ENCODE measurements around the gene SLC22A23. TPM values are rescaled to one million over a fixed set of nuclear protein-coding genes. Genes with fewer than 3 reads are reported as not detected.

SLC22A23 gene
- total and polyA plus RNA-seq, 2 experiments from 2014 or later = 6.1 to 38.3 TPM

- Histone ChIP-seq H3K4me3 (no peak overlapping the region), H3F3A (replicated peaks; ENCODE audit: low read depth) (peaks cover 24% of the 10 kb centered on the region), H4K20me1 (replicated peaks; ENCODE audit: insufficient read depth) (no peaks in the 10 kb centered on the region), H3K27me3 (ENCODE audit: insufficient read depth) (no peaks in the 10 kb centered on the region), H3K4me2 (peak overlapping the region; percentile 59), H3K9me2 (ENCODE audit: insufficient read depth) (no peaks in the 10 kb centered on the region), H2AFZ (no peak overlapping the region), H3K36me3 (ENCODE audit: insufficient read depth) (no peaks in the 10 kb centered on the region), H3K79me2 (replicated peaks; ENCODE audit: insufficient read depth) (peaks cover 76% of the 10 kb centered on the region), H3K4me1 (ENCODE audit: insufficient read depth) (peaks cover 71% of the 10 kb centered on the region), H3K27ac (ENCODE audit: low read depth) (peak overlapping the region; percentile 84)
- Mint-ChIP-seq H3K27ac (peak overlapping the region; percentile 72), H3K36me3 (ENCODE audit: low read depth) (peaks cover 49% of the 10 kb centered on the region), H3K9me3 (no peaks in the 10 kb centered on the region), H3K4me3 (no peak overlapping the region), H3K4me1 (peaks cover 78% of the 10 kb centered on the region), H3K27me3 (ENCODE audit: insufficient read depth, low read depth, poor library complexity) (peaks cover 7% of the 10 kb centered on the region)
- TF ChIP-seq CREB1 (CRISPR knock-in tag; IDR thresholded peaks at IDR 0.05; ENCODE audit: low read depth) = no peak
- TF ChIP-seq NANOG (IDR thresholded peaks at IDR 0.05; ENCODE audit: borderline replicate concordance) = no peak
- TF ChIP-seq CTCF (conservative IDR thresholded peaks at IDR 0.05; ENCODE audit: low read depth in 2 of 2) = no peak
- 0 out of 2 replicates have a peak, but pooled peaks have one; percentile 13 for TF ChIP-seq ETS1 (IDR thresholded peaks at IDR 0.05)
- no peak for ATAC-seq
- DNase-seq (ENCODE audit: low spot score) = no peak
Observed at GRCh38 chr6:3426927-3427686, 29.7 kb downstream of the SLC22A23 start.

GRCh38 chr6:3426091-3426926 lies 30.5 kb downstream of the SLC22A23 start:
- Mint-ChIP-seq H3K9me3 (no peaks in the 10 kb centered on the region), H3K4me3 (no peak overlapping the region), H3K36me3 (ENCODE audit: low read depth) (peaks cover 43% of the 10 kb centered on the region), H3K27ac (peak overlapping the region; percentile 88), H3K4me1 (peaks cover 79% of the 10 kb centered on the region), H3K27me3 (ENCODE audit: insufficient read depth, low read depth, poor library complexity) (peaks cover 7% of the 10 kb centered on the region)
- no peak overlapping the region for H2AFZ ChIP-seq
- no peaks in the 10 kb centered on the region for H3K36me3 ChIP-seq (ENCODE audit: insufficient read depth)
- H4K20me1 ChIP-seq (replicated peaks; ENCODE audit: insufficient read depth) = no peaks in the 10 kb centered on the region
- H3K4me1 ChIP-seq (ENCODE audit: insufficient read depth) = peaks cover 74% of the 10 kb centered on the region
- no peaks in the 10 kb centered on the region for H3K9me2 ChIP-seq (ENCODE audit: insufficient read depth)
- no peaks in the 10 kb centered on the region for H3K27me3 ChIP-seq (ENCODE audit: insufficient read depth)
- ATAC-seq = no peak
- H3K79me2 ChIP-seq (replicated peaks; ENCODE audit: insufficient read depth) = peaks cover 74% of the 10 kb centered on the region
- H3F3A ChIP-seq (replicated peaks; ENCODE audit: low read depth) = peaks cover 24% of the 10 kb centered on the region
- no peak overlapping the region for H3K4me3 ChIP-seq
- peak overlapping the region; percentile 59 for H3K4me2 ChIP-seq
- DNase-seq (ENCODE audit: low spot score) = no peak
- H3K27ac ChIP-seq (ENCODE audit: low read depth) = peak overlapping the region; percentile 84
- TF ChIP-seq EZH2phosphoT487 (IDR thresholded peaks at IDR 0.05; ENCODE audit: unreplicated experiment) (no peak), ZNF462 (CRISPR knock-in tag; IDR thresholded peaks at IDR 0.05) (no peak), ETS1 (IDR thresholded peaks at IDR 0.05) (no peak), JUNB (IDR thresholded peaks at IDR 0.05; ENCODE audit: unreplicated experiment) (no peak), CREB1 (CRISPR knock-in tag; IDR thresholded peaks at IDR 0.05; ENCODE audit: low read depth) (no peak), POLR2AphosphoS5 (IDR thresholded peaks at IDR 0.05; ENCODE audit: low read depth) (no peak)
